Tibial nerve (tissue), 4 donors: ENCODE measurements around the gene MKLN1. TPM values are rescaled to one million over a fixed set of nuclear protein-coding genes. Genes with fewer than 3 reads are reported as not detected.

ENCODE experiments used
- DNase-seq, 2 donors: peaks; one replicate each; pipeline ENCODE4 v3.0.0-alpha.2; 2019; ENCODE audit warnings: low spot score in 2 of 2
- H3K27ac ChIP-seq, 4 donors: fragments of 200-600 bp; sonication (generic) in 3 of 4; one replicate each; pipeline ENCODE4 v1.5.1; 2017 to 2019; ENCODE audit warnings: mild to moderate bottlenecking in 1 of 4
- H3K27me3 ChIP-seq, 2 donors: fragments of 200-600 bp; sonication (generic) in 1 of 2; one replicate each; pipeline versions ENCODE4 v1.5.1 to v1.6.0; 2017 to 2019
- H3K36me3 ChIP-seq, 3 donors: fragments of 200-600 bp; sonication (generic); one replicate each; pipeline ENCODE4 v1.5.1; 2018 to 2019
- H3K4me1 ChIP-seq, 4 donors: fragments of 200-600 bp; sonication (generic) in 3 of 4; one replicate each; pipeline ENCODE4 v1.5.1; 2017 to 2019
- H3K4me3 ChIP-seq, 4 donors: fragments of 200-600 bp; sonication (generic) in 3 of 4; one replicate each; pipeline ENCODE4 v1.5.1; 2017 to 2019; ENCODE audit warnings: mild to moderate bottlenecking in 1 of 4, moderate library complexity in 1 of 4
- H3K9me3 ChIP-seq, 4 donors: fragments of 200-600 bp; sonication (generic) in 3 of 4; one replicate each; pipeline ENCODE4 v1.5.1; 2017 to 2019
- WGBS, 2 donors: methylation state at CpG; one replicate each; pipeline ENCODE4 v1.1.5; 2018; 5-methylcytosine and 5-hydroxymethylcytosine counted together
- total RNA-seq, 4 donors: library from RNA; depleted of rRNA; stranded (reverse); fragments of >200 nt; gene quantifications; one replicate each; pipeline ENCODE4 v1.1.0, GENCODE V29; 2016
- TF ChIP-seq, protein P1 (sequence below), 5 experiments: fragments of 200-600 bp in 3 of 5; fragments of 450-650 bp in 2 of 5; sonication (generic) in 3 of 5; IDR thresholded peaks; one replicate each; pipeline ENCODE4 v1.5.1; 2016 to 2019; ENCODE audit warnings: antibody characterized with exemption in 5 of 5, mild to moderate bottlenecking in 3 of 5, moderate library complexity in 2 of 5

The MKLN1 gene
- total RNA-seq, 4 donors from 2014 or later = 86.4 to 143 (median 95.0) TPM

DNA sequence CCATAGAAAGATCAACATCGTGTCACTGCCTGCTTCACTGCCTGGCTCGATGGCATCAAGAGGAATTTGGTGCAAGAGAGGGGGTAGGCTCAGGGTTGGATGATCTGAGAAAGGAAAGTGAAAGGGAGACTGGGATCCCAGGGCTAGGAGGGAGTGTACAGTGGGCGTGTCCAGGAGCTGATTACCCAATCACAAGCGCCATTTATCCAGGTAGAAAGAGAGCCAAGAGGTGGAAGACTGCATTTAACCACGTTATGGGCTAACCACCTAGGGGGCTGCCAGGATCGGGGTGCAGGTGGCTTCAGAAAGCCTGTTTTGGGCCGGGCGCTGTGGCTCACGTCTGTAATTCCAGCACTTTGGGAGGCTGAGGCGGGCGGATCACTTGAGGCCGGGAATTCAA lies 218.4 kb downstream of the MKLN1 start:
- no peaks in the 10 kb centered on the region for H3K27me3 ChIP-seq
- H3K4me1 ChIP-seq = peaks cover 0 to 32% (median 0%) of the 10 kb centered on the region in 4 donors
- no peak overlapping the region for H3K27ac ChIP-seq
- H3K9me3 ChIP-seq = no peaks in the 10 kb centered on the region
- H3K36me3 ChIP-seq = no peaks in the 10 kb centered on the region
- H3K4me3 ChIP-seq = no peak overlapping the region
- TF ChIP-seq, protein P1, sequence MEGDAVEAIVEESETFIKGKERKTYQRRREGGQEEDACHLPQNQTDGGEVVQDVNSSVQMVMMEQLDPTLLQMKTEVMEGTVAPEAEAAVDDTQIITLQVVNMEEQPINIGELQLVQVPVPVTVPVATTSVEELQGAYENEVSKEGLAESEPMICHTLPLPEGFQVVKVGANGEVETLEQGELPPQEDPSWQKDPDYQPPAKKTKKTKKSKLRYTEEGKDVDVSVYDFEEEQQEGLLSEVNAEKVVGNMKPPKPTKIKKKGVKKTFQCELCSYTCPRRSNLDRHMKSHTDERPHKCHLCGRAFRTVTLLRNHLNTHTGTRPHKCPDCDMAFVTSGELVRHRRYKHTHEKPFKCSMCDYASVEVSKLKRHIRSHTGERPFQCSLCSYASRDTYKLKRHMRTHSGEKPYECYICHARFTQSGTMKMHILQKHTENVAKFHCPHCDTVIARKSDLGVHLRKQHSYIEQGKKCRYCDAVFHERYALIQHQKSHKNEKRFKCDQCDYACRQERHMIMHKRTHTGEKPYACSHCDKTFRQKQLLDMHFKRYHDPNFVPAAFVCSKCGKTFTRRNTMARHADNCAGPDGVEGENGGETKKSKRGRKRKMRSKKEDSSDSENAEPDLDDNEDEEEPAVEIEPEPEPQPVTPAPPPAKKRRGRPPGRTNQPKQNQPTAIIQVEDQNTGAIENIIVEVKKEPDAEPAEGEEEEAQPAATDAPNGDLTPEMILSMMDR (IDR thresholded peaks at IDR 0.05) = no peak
- 86 to 89% methylated on average over 12 of the region's 12 CpGs for WGBS, 2 donors
- no peak for DNase-seq

Other genes with a start within 250 kb of the MKLN1 start
- gene PODXL, start 228.8 kb downstream of the MKLN1 start, total RNA-seq = 10 to 100 TPM; 12.1 to 40.8 (median 34.3) TPM